Endothelial cell (in vitro differentiated cells): ENCODE measurements around the gene SSTR3. TPM values are rescaled to one million over a fixed set of nuclear protein-coding genes. Genes with fewer than 3 reads are reported as not detected.
"Not testable (repeated sequence)": the region's sequence is repeated elsewhere in the genome, so short reads cannot be mapped to it uniquely, and the experiment has no call there.

Experiments used
- DNase-seq: peaks from one replicate; pipeline ENCODE4 v3.0.0; 2021; ENCODE audit warnings: low spot score
- H3K27ac Mint-ChIP-seq: one replicate; pipeline ENCODE4 v1.8.0; 2021; ENCODE audit warnings: mixed read lengths, inconsistent platforms; ENCODE audit not compliant: unreplicated experiment
- H3K27me3 Mint-ChIP-seq: one replicate; pipeline ENCODE4 v1.8.0; 2021; ENCODE audit warnings: mild to moderate bottlenecking, moderate library complexity, mixed read lengths, inconsistent platforms; ENCODE audit not compliant: unreplicated experiment
- H3K36me3 Mint-ChIP-seq: one replicate; pipeline ENCODE4 v1.8.0; 2021; ENCODE audit warnings: mild to moderate bottlenecking, low read depth, mixed read lengths, inconsistent platforms; ENCODE audit not compliant: unreplicated experiment
- H3K4me1 Mint-ChIP-seq: one replicate; pipeline ENCODE4 v1.8.0; 2021; ENCODE audit warnings: mild to moderate bottlenecking, mixed read lengths, inconsistent platforms; ENCODE audit not compliant: unreplicated experiment
- H3K4me3 Mint-ChIP-seq: one replicate; pipeline ENCODE4 v1.8.0; 2021; ENCODE audit warnings: mild to moderate bottlenecking, mixed read lengths, inconsistent platforms; ENCODE audit not compliant: unreplicated experiment
- H3K9me3 Mint-ChIP-seq: one replicate; pipeline ENCODE4 v1.8.0; 2021; ENCODE audit warnings: mixed read lengths, inconsistent platforms; ENCODE audit not compliant: unreplicated experiment
- total RNA-seq: library from RNA; stranded (reverse); fragmentation: NEBNext Ultra II Directional; extraction: Animal tissue kit (Norgen Biotek cat#: 25700); gene quantifications from one replicate; pipeline ENCODE4 v1.2.1, GENCODE V29; 2021; ENCODE audit not compliant: unreplicated experiment
- TF ChIP-seq, protein P1 (sequence below): fragments of 200-600 bp; sonication (generic); IDR thresholded peaks from one replicate; pipeline ENCODE4 v1.5.0; 2021; ENCODE audit warnings: antibody characterized with exemption; ENCODE audit not compliant: unreplicated experiment

The SSTR3 gene
- total RNA-seq, 1 donor from 2014 or later, result 0.13 TPM

DNA sequence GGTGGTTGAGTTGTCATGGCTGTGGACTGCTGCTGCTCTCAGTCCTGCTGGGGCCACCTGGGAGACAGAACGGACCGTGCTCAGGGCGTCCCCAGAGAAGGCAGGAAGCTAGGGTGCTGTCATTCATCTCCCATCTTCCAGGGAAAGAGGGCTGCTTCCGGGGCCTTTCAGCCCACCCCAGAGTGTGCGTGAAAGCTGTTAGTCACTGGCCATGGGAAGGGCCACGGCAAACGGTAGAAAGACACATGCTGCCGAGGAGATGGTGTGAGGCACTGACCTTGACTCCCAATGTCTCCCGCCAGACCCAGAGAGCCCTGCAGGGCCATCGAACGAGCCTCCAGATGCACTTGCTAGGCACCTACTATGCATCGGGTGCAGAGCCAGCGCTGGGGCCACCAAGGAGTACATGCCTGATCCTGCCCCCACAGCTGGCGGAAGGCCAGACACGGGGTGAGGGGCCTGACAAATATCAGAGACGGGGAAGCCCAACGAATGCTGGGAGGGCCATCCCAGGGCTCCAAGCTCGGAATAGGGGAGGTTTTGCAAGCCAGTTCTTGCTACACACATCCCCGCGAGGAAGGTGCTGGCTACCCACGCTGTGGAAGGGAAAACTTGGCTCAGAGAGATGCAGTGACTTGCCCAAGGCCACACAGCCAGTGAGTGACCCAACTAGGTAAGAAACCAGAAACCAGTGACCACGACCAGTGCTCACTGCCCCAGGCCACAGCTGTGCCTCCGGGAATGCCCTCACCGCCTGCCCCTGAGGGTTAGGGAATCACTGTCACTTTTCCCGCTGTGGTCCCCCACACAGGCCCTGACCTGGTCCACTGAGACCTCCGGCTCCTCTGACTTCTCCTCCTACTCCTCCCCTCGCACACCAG is 21.7 kb upstream of the SSTR3 start:
- no peak overlapping the region for H3K4me3 Mint-ChIP-seq
- TF ChIP-seq, protein P1, sequence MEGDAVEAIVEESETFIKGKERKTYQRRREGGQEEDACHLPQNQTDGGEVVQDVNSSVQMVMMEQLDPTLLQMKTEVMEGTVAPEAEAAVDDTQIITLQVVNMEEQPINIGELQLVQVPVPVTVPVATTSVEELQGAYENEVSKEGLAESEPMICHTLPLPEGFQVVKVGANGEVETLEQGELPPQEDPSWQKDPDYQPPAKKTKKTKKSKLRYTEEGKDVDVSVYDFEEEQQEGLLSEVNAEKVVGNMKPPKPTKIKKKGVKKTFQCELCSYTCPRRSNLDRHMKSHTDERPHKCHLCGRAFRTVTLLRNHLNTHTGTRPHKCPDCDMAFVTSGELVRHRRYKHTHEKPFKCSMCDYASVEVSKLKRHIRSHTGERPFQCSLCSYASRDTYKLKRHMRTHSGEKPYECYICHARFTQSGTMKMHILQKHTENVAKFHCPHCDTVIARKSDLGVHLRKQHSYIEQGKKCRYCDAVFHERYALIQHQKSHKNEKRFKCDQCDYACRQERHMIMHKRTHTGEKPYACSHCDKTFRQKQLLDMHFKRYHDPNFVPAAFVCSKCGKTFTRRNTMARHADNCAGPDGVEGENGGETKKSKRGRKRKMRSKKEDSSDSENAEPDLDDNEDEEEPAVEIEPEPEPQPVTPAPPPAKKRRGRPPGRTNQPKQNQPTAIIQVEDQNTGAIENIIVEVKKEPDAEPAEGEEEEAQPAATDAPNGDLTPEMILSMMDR, result no peak
- H3K9me3 Mint-ChIP-seq, result no peaks in the 10 kb centered on the region
- H3K27ac Mint-ChIP-seq, result no peak overlapping the region
- H3K36me3 Mint-ChIP-seq, result no peaks in the 10 kb centered on the region
- DNase-seq, result no peak
- peaks cover 11% of the 10 kb centered on the region for H3K27me3 Mint-ChIP-seq
- H3K4me1 Mint-ChIP-seq, result peaks cover 20% of the 10 kb centered on the region

DNA sequence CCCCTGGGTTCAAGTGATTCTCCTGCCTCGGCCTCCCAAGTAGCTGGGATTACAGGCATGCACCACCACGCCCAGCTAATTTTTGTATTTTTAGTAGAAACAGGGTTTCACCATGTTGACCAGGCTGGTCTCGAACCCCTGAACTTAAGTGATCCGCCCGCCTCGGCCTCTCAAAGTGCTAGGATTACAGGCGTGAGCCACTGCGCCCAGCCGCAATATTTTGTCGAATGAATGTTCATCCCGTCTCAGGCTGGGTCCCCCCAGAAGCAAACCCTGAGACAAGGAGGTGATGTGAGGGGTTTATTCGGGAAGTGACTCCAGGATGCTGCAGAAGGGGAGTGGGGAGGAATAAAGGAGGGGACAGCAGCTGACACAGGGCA is 21.1 kb upstream of the SSTR3 start:
- not testable (repeated sequence) for H3K9me3 Mint-ChIP-seq, H3K27ac Mint-ChIP-seq, H3K4me3 Mint-ChIP-seq, H3K36me3 Mint-ChIP-seq, DNase-seq
- peaks cover 20% of the 10 kb centered on the region for H3K4me1 Mint-ChIP-seq
- H3K27me3 Mint-ChIP-seq, result peaks cover 11% of the 10 kb centered on the region

DNA sequence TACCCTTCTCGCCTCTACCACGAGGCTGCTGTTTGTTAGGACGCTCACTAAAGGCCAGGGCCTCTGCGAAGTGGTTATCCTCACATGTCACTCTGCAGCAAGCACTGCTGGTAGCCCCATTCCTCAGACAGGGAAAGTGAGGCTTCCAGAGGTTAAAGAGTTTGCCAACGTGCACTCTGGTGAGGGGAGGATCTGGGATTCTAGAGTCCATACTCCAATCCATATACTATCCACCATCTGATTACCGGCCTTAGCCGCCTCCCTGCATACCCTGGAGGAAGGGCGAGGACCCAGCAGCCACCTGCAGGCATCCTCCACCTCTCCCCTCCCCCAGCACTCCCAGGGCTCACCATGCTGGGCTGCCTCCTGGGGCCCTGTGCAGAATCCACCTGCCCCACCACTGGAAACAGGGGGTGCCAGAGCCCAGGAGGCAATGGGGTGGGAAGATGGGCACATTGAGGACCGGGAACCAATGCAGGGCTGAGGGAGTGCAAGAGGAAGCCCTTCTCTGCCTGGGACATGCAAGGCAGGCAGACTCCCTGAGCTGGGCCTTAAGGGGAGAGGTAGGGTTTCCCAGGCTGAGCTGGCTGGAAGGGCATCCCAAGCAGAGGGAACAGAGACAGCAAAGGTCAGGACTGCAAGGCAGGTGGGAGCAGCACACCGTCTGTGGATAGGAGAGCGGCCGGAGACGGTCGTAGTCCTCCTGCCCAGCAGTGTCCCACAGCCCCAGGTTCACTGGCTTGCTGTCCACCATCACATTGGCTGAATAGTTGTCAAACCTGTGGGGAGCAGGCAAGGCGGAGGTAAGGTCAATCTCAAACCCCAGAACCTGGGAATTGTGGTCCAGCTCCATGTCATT is 20.1 kb upstream of the SSTR3 start:
- Mint-ChIP-seq H3K27me3 (peaks cover 13% of the 10 kb centered on the region), H3K27ac (no peak overlapping the region), H3K4me1 (peaks cover 13% of the 10 kb centered on the region), H3K4me3 (no peak overlapping the region), H3K9me3 (no peaks in the 10 kb centered on the region), H3K36me3 (no peaks in the 10 kb centered on the region)
- TF ChIP-seq, protein P1, result no peak
- DNase-seq, result no peak

DNA sequence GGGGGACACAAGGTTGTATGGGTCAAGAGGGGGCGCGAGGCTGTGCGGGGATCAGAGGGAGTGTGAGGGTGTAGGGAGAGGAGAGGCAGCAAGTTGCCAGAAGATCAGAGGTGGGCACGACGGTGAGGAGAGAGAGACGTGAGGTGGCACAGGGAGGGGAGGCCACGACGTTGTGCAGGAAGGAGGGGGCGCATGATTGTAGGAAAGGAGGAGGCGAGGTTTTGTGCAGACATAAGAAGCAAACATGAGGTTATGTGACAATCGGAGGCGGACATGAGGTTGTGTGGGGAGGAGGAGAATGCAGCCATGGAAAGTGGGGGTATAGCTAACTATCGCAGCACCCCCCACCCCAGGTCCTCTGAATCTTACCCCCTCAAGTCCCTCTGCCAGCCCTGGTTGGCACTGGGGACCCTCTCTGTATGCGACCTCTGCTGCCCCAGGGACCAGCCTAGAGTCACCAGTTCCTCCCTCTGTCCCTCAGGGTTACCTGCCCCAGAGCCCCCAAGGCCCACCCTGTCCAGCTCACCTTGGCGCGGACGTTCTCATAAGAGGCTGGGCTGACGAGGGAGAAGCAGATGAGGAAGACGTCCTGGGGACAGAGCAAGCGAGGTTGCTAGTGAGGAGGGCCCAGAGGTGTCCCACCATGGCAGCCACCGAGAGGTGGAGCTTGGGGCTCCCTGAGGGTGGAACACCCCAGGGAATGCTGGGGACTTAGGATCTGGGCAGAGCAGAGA is 19.3 kb upstream of the SSTR3 start:
- TF ChIP-seq, protein P1, result no peak
- H3K9me3 Mint-ChIP-seq, result no peaks in the 10 kb centered on the region
- no peak for DNase-seq
- H3K27me3 Mint-ChIP-seq, result peaks cover 12% of the 10 kb centered on the region
- H3K36me3 Mint-ChIP-seq, result no peaks in the 10 kb centered on the region
- H3K27ac Mint-ChIP-seq, result peak overlapping the region; percentile 36
- H3K4me1 Mint-ChIP-seq, result peaks cover 9% of the 10 kb centered on the region
- H3K4me3 Mint-ChIP-seq, result no peak overlapping the region

DNA sequence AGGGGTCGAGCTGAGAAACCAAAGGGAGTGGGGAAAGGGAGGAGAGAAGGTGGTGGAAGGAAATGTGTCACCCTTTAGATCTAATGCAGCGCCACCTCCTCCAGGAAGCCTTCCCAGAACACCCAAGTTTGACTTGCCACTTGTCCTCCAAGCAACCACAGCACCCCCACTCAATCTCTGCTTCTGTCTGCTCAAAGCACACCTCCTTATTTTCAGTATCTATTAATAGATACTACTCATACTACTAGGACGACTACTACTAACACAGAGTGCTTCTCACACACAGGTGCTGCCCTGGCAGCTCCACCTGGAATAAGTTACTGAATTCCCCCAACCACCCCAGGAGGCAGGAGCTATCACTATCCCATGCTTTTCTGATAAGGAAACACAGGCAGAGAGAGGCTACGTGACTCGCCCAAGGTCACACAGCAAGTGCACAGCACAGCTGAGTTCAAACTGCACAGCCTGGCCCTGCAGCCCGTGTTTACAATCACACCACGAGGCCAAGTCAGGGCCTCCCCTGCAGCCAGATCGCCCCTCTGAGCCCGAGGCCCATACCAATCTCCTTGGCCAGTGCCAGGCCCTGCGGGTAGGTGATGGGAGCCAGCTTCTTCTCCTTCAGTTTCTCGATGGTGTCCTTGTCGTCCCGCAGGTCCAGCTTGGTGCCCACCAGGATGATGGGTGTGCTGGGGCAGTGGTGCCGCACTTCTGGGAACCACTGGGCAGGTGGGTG is 18.6 kb upstream of the SSTR3 start:
- TF ChIP-seq, protein P1, result no peak
- H3K27me3 Mint-ChIP-seq, result peaks cover 8% of the 10 kb centered on the region
- H3K36me3 Mint-ChIP-seq, result no peaks in the 10 kb centered on the region
- no peaks in the 10 kb centered on the region for H3K9me3 Mint-ChIP-seq
- no peak overlapping the region for H3K27ac Mint-ChIP-seq
- H3K4me3 Mint-ChIP-seq, result no peak overlapping the region
- DNase-seq, result no peak
- H3K4me1 Mint-ChIP-seq, result peaks cover 4% of the 10 kb centered on the region
